GM21390 (cell line): ENCODE measurements around the gene OR4D2.
"Not testable (repeated sequence)": the region's sequence is repeated elsewhere in the genome, so short reads cannot be mapped to it uniquely, and the experiment has no call there.

Experiments used
- ATAC-seq: cut with Tn5 transposase; IDR thresholded peaks from one replicate; pipeline ENCODE4 v1.9.1; 2021; ENCODE audit not compliant: unreplicated experiment

Gene OR4D2

GRCh38 chr17:58166682-58167081 lies at the start of gene OR4D2:
OR4D2 (plus strand) TSS chr17:58166982; CDS start chr17:58169656, 2,674 bp downstream.
- no peak for ATAC-seq

DNA sequence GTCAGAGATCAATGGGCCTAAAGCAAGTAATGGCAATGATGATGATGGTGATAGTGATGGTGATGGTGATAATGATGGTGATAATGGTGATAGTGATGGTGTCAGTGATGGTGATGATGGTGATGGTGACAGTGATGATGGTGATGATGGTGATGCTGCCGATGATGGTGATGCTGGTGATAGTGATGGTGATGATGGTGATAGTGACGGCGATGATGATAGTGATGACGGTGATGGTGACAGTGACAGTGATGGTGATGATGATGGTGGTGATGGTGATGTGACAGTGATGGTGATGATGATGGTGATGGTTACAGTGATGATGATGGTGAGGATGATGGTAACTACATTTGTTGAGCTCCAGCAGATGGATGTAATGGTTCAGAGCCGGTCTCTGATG lies 49.4 kb upstream of the OR4D2 start:
- no peak for ATAC-seq

DNA sequence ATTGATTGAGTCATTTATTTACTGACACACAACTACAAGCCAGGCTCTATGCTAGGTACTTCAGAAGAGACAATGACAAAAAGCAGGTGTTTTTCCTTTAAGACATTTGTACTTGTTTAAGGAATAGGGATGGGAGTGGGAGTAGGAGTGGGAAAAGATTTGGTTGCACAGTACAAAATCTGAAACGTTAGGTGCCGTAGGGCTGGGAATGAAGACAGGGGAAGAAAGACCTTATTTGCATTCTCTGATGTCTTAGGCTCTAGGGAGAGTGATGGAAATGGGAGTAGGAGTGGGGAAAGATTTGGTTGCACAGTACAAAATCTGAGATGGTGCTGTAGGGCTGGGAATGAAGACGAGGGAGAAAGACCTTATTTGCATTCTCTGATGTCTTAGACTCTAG lies 47.3 kb upstream of the OR4D2 start:
- no peak for ATAC-seq

GRCh38 chr17:58120195-58120822 lies 46.5 kb upstream of the OR4D2 start:
- ATAC-seq: no peak

DNA sequence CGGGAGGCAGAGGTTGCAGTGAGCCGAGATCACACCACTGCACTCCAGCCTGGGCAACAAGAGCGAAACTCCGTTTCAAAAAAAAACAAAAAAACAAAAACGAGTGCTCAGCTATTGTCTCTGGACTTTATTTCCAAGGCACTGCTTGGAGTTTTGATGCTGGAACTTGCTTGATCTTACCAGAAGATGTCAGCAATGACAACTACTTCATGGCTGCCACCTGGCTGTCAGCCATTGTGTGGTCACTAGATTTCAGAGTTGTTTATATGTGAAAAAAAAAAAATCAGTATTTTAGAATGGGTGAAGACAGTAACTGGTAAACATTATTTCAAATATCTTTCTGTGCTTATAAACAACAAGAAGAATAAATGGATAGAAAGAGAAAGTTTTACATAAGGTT lies 44.9 kb upstream of the OR4D2 start:
- ATAC-seq: no peak

- no peak for ATAC-seq
Observed at GRCh38 chr17:58127846-58128245, 38.9 kb upstream of the OR4D2 start.

DNA sequence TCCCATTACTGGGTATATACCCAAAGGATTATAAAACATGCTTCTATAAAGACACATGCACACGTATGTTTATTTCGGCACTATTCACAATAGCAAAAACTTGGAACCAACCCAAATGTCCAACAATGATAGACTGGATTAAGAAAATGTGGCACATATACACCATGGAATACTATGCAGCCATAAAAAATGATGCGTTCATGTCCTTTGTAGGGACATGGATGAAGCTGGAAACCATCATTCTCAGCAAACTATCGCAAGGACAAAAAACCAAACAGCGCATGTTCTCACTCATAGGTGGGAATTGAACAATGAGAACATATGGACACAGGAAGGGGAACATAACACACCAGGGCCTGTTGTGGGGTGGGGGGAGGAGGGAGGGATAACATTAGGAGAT lies 34.1 kb upstream of the OR4D2 start:
- not testable (repeated sequence) for ATAC-seq

- ATAC-seq: no peak
Observed at GRCh38 chr17:58136669-58137279, 30.0 kb upstream of the OR4D2 start.

- ATAC-seq: no peak
Observed at GRCh38 chr17:58141505-58141904, 25.3 kb upstream of the OR4D2 start.

DNA sequence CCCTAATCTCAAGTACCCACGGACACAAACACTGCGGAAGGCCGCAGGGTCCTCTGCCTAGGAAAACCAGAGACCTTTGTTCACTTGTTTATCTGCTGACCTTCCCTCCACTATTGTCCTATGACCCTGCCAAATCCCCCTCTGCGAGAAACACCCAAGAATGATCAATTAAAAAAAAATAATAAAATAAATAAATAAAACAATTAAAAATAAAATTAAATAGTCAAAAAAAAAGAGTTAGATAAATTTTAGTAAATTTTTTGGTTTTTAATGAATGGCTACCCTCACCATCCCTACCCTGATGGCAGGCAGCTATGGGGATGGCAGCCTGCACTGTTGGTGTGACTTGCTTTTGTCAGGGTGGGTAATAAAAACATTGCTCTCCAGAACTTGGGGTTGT lies 23.4 kb upstream of the OR4D2 start:
- ATAC-seq: not testable (repeated sequence)

- ATAC-seq: no peak
Observed at GRCh38 chr17:58144801-58145200, 22.0 kb upstream of the OR4D2 start.

DNA sequence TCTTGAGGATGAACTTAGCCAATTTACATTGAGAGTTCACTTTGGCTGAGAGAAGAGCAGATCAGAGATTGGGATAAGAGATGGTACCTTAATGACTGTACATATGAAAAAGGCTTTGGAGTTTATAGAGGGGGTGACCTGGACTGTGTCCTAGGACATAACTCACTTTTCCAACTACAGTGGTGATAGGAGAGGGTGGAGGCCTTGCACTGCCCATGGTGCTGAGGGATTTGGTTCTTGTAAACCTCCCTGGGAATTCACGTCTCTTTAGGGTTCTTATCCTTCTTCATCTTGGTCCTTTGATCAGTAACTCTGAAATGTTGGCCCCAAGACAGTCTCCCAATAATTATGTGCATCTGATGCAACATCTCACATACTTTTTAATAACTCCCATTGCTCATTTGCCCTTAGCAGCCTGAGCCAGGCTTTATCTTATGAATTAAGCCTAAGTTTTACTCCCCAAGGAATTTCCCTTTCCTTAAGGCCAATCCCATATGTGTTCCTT lies 18.8 kb upstream of the OR4D2 start, which contains the start of gene OR4D1:
OR4D1 (plus strand) TSS at position 455 of the 505 bp plus-strand sequence. CDS start 6,770 bp downstream, outside the sequence.
- no peak for ATAC-seq

DNA sequence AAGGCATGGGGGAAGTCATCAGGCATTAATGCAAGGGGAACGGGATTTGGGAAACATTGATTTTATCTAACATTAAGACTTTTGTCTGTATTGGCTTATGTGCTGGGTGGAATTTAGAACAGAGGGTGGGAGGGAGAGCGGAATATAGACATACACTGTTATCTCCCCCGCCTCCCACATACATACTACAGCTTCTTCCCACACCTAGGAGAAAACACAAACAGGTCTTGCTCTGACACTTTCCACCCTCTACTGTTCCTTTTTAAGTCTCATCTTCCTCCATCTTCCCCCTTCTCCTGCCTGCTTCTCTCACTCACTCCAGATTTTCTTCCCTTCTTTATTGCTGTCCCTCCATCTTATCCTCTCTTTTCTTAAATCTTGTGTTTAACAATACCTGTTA lies 18.2 kb upstream of the OR4D2 start:
- no peak for ATAC-seq

GRCh38 chr17:58150394-58150793 lies 16.4 kb upstream of the OR4D2 start:
- ATAC-seq: no peak

- no peak for ATAC-seq
Observed at GRCh38 chr17:58153046-58153445, 13.7 kb upstream of the OR4D2 start.

DNA sequence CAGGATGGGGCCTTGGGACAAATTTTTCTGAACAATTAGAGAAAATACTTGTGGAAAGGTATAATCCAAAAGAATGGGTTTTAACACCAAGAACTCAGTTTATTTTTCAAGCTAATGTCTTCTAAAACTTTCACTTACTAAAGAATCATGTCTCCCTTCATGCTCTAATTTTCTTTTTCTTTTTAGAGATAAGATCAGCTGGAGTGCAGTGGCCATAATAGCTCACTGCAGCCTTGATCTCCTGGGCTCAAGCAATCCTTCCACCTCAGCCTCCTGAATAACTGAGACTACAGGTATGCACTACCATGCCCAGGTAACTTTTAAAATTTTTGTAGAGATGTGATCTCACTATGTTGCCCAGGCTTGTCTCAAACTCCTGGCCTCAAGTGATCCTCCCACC lies 13.1 kb upstream of the OR4D2 start:
- ATAC-seq: no peak

GRCh38 chr17:58156839-58157803 lies 9.7 kb upstream of the OR4D2 start:
- ATAC-seq: no peak

- ATAC-seq: no peak
Observed at GRCh38 chr17:58158181-58158580, 8.6 kb upstream of the OR4D2 start.

DNA sequence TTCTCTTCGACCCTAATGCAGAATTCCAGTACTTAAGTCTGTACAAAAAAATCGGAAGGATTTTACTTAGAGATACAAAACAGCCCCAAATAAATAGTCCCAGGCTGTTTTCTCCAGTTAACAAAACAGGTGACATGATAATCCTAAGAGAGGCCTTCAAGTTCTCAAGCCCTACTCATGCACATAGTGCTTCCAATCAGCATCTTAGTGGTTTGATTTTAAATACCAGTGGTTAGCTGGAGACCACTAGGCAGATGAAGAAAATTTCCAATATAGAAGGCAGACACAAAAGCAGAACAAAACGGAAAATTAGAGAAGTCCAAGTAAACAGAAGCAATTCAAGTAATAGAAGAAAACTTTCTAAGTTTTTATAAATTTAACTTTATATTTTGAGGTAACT lies 5.2 kb upstream of the OR4D2 start:
- no peak for ATAC-seq

- ATAC-seq: no peak
Observed at GRCh38 chr17:58165981-58166380, 801 bp upstream of the OR4D2 start.

DNA sequence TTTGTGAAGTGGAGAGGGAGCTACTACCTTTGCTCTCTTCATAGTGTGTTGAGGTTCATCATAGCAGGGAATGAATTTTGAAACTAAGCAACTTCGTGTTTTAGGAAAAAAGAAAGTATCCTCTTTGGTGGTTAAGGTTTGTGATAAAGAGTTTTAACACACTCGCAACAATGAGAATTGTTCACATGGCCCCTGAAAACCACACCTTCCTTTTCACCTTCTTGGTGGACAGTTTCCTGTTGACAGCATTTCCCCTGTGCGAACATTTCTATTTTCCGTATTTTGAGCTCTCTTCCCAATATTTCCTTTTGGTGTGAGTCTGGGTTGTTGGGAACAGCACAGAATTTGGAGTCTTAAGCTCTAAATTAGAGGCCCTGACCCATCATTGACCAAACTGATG lies 3.8 kb downstream of the OR4D2 start:
- no peak for ATAC-seq
